Upper lobe of right lung (tissue), 1 donor: ENCODE results near the gene SPSB3. TPM values are rescaled to one million over a fixed set of nuclear protein-coding genes. Genes with fewer than 3 reads are reported as not detected.
"Not testable (repeated sequence)": the region's sequence is repeated elsewhere in the genome, so short reads cannot be mapped to it uniquely, and the experiment has no call there.

Source experiments
- ATAC-seq: fragments of 200-7000 bp; cut with Tn5 transposase; one replicate; pipeline ENCODE4 v1.9.1; 2020; ENCODE audit warnings: mild to moderate bottlenecking, moderate library complexity
- DNase-seq: peaks from one replicate; pipeline ENCODE4 v3.0.0-alpha.2; 2020
- H3K27ac ChIP-seq: fragments of 200-600 bp; one replicate; pipeline ENCODE4 v1.8.0; 2022
- H3K27me3 ChIP-seq: fragments of 200-600 bp; one replicate; pipeline ENCODE4 v1.8.0; 2022; ENCODE audit warnings: mild to moderate bottlenecking
- H3K36me3 ChIP-seq: fragments of 200-600 bp; one replicate; pipeline ENCODE4 v1.8.0; 2022
- H3K4me1 ChIP-seq: fragments of 200-600 bp; one replicate; pipeline ENCODE4 v1.8.0; 2022
- H3K4me3 ChIP-seq: fragments of 200-600 bp; one replicate; pipeline ENCODE4 v1.8.0; 2022; ENCODE audit warnings: mild to moderate bottlenecking
- H3K9me3 ChIP-seq: fragments of 200-600 bp; one replicate; pipeline ENCODE4 v1.8.0; 2022
- CTCF ChIP-seq: fragments of 200-600 bp; IDR thresholded peaks from one replicate; pipeline ENCODE4 v1.8.0; 2022; ENCODE audit warnings: antibody characterized with exemption
- intact Hi-C: fragments of 100-400 bp; cut with DNase I; formaldehyde crosslinking; loops from one replicate; pipeline ENCODE4 v1.11.0; 2022
- total RNA-seq: library from RNA; stranded (reverse); fragmentation: NEBNext Ultra II Directional; extraction: Animal tissue kit (Norgen Biotek cat#: 25700); gene quantifications from one replicate; pipeline ENCODE4 v1.2.1, GENCODE V29; 2021
- donor health status: DM: no; HTN: yes; CAD: no; lungs with severe emphysema.

SPSB3 gene
- total RNA-seq, 1 donor from 2014 or later: 43.0 TPM

- intact Hi-C loops: no loop called here
- Histone ChIP-seq H3K27ac (no peak overlapping the region), H3K9me3 (no peaks in the 10 kb centered on the region), H3K4me3 (no peak overlapping the region), H3K27me3 (no peaks in the 10 kb centered on the region), H3K4me1 (no peaks in the 10 kb centered on the region), H3K36me3 (peaks cover 34% of the 10 kb centered on the region)
- TF ChIP-seq CTCF: no peak
- DNase-seq (no peak), ATAC-seq (no peak)
Observed at GRCh38 chr16:1741553-1742165, 40.7 kb downstream of the SPSB3 start.

- no peaks in the 10 kb centered on the region for H3K9me3 ChIP-seq
- H3K36me3 ChIP-seq: peaks cover 34% of the 10 kb centered on the region
- DNase-seq: no peak
- no peak for TF ChIP-seq CTCF
- no peaks in the 10 kb centered on the region for H3K4me1 ChIP-seq
- intact Hi-C loops: no loop called here
- no peak overlapping the region for H3K4me3 ChIP-seq
- no peak overlapping the region for H3K27ac ChIP-seq
- ATAC-seq: peak; percentile 16
- no peaks in the 10 kb centered on the region for H3K27me3 ChIP-seq
Observed at GRCh38 chr16:1740781-1741490, 41.4 kb downstream of the SPSB3 start.

GRCh38 chr16:1740234-1740633, 42.1 kb downstream of the SPSB3 start:
- Histone ChIP-seq H3K4me3 (no peak overlapping the region), H3K27ac (no peak overlapping the region), H3K27me3 (no peaks in the 10 kb centered on the region), H3K4me1 (no peaks in the 10 kb centered on the region), H3K9me3 (no peaks in the 10 kb centered on the region), H3K36me3 (peaks cover 29% of the 10 kb centered on the region)
- DNase-seq (no peak), ATAC-seq (no peak)
- no peak for TF ChIP-seq CTCF
- intact Hi-C loops: no loop called here

GRCh38 chr16:1734816-1735215, 47.6 kb downstream of the SPSB3 start:
- Histone ChIP-seq H3K36me3 (peaks cover 46% of the 10 kb centered on the region), H3K9me3 (no peaks in the 10 kb centered on the region), H3K27ac (no peak overlapping the region), H3K4me1 (no peaks in the 10 kb centered on the region), H3K27me3 (no peaks in the 10 kb centered on the region), H3K4me3 (no peak overlapping the region)
- TF ChIP-seq CTCF: no peak
- ATAC-seq (peak; percentile 39), DNase-seq (no peak)
- intact Hi-C loops: no loop called here

- no peak for DNase-seq
- H3K27me3 ChIP-seq: no peaks in the 10 kb centered on the region
- ATAC-seq: peak; percentile 8
- H3K9me3 ChIP-seq: no peaks in the 10 kb centered on the region
- H3K4me3 ChIP-seq: no peak overlapping the region
- intact Hi-C loops: no loop called here
- no peak for TF ChIP-seq CTCF
- no peak overlapping the region for H3K27ac ChIP-seq
- peaks cover 52% of the 10 kb centered on the region for H3K36me3 ChIP-seq
- H3K4me1 ChIP-seq: no peaks in the 10 kb centered on the region
Observed at GRCh38 chr16:1734123-1734522, 48.2 kb downstream of the SPSB3 start.

GRCh38 chr16:1732551-1732987, 49.8 kb downstream of the SPSB3 start:
- H3K4me1 ChIP-seq, H3K27me3 ChIP-seq, H3K4me3 ChIP-seq, H3K27ac ChIP-seq, DNase-seq, ATAC-seq, H3K9me3 ChIP-seq, intact Hi-C loops: not testable (repeated sequence)
- H3K36me3 ChIP-seq: peaks cover 61% of the 10 kb centered on the region
